HL-60 (cell line): ENCODE data around the gene ACTL6B.

Experiments used
- DNase-seq, 2 experiments: peaks; one replicate each; pipeline ENCODE4 v3.0.0-alpha.2; 2010 to 2020; ENCODE audit warnings: low read depth in 1 of 2, low spot score in 1 of 2
- H3K27ac ChIP-seq: fragments of 250-450 bp; sonication (Bioruptor Pico); replicated peaks from 2 replicates; pipeline ENCODE4 v1.5.1; 2020; ENCODE audit warnings: mild to moderate bottlenecking, moderate library complexity
- H3K27me3 ChIP-seq: fragments of 250-450 bp; sonication (Bioruptor Pico); 2 replicates; pipeline ENCODE4 v1.5.1; 2021; ENCODE audit warnings: mild to moderate bottlenecking, moderate library complexity; ENCODE audit not compliant: insufficient read depth, poor library complexity, severe bottlenecking
- H3K4me3 ChIP-seq: replicated peaks from 2 replicates; pipeline ENCODE4 v1.5.1; 2011; ENCODE audit warnings: mild to moderate bottlenecking, control low read depth, low read length; ENCODE audit not compliant: insufficient read depth
- CTCF ChIP-seq: IDR thresholded peaks from one replicate; pipeline ENCODE4 v1.5.1; 2011; ENCODE audit warnings: low read length, control low read depth, inconsistent platforms; ENCODE audit not compliant: insufficient read depth
- GABPA ChIP-seq: IDR thresholded peaks from 2 replicates; pipeline ENCODE4 v1.6.1; 2012; ENCODE audit warnings: low read depth
- POLR2AphosphoS5 ChIP-seq: IDR thresholded peaks from 2 replicates; pipeline ENCODE4 v1.6.1; 2012; ENCODE audit warnings: low read depth
- REST ChIP-seq: IDR thresholded peaks from 2 replicates; pipeline ENCODE4 v1.6.1; 2012; ENCODE audit warnings: low read depth; ENCODE audit not compliant: insufficient replicate concordance
- SPI1 ChIP-seq: IDR thresholded peaks from 2 replicates; pipeline ENCODE4 v1.6.1; 2012; ENCODE audit warnings: low read depth, mild to moderate bottlenecking, borderline replicate concordance

The ACTL6B gene

GRCh38 chr7:100629117-100629716 lies 27.0 kb downstream of the ACTL6B start:
- Histone ChIP-seq H3K27ac (no peak overlapping the region), H3K27me3 (no peaks in the 10 kb centered on the region), H3K4me3 (no peak overlapping the region)
- peak in 1 of 2 experiments; percentile 44 for DNase-seq
- TF ChIP-seq GABPA: no peak
- TF ChIP-seq REST: no peak
- no peak for TF ChIP-seq CTCF
- TF ChIP-seq POLR2AphosphoS5: no peak
- no peak for TF ChIP-seq SPI1

- no peak for TF ChIP-seq SPI1
- TF ChIP-seq CTCF: no peak
- no peak for TF ChIP-seq POLR2AphosphoS5
- no peak for TF ChIP-seq REST
- no peak for TF ChIP-seq GABPA
- no peak for DNase-seq
- H3K4me3 ChIP-seq: peak overlapping the region; percentile 29
- H3K27me3 ChIP-seq: no peaks in the 10 kb centered on the region
- H3K27ac ChIP-seq: no peak overlapping the region
Observed at GRCh38 chr7:100627238-100627549, 29.1 kb downstream of the ACTL6B start.

- Histone ChIP-seq H3K4me3 (peak overlapping the region; percentile 29), H3K27ac (no peak overlapping the region)
- DNase-seq: peak; percentile 74 to 76
Observed at GRCh38 chr7:100626530-100627237, 29.6 kb downstream of the ACTL6B start.

More at GRCh38 chr7:100626530-100627237, 29.6 kb downstream of the ACTL6B start:
- TF ChIP-seq SPI1 (no peak), REST (no peak), GABPA (no peak), POLR2AphosphoS5 (no peak), CTCF (no peak)
- no peaks in the 10 kb centered on the region for H3K27me3 ChIP-seq
